Duodenal mucosa (tissue), 2 donors: ENCODE data around the gene ADGRG1.

Source experiments
- H3K27ac ChIP-seq: one replicate; pipeline ENCODE4 v1.7.0; 2013; ENCODE audit warnings: low read depth, low read length
- H3K27me3 ChIP-seq, 2 donors: one replicate each; pipeline ENCODE4 v1.7.0; 2013; ENCODE audit warnings: low read length in 2 of 2, control low read depth in 1 of 2; ENCODE audit not compliant: insufficient read depth in 2 of 2, control insufficient read depth in 1 of 2
- H3K36me3 ChIP-seq, 2 donors: one replicate each; pipeline ENCODE4 v1.7.0; 2013; ENCODE audit warnings: low read length in 2 of 2, control low read depth in 1 of 2; ENCODE audit not compliant: insufficient read depth in 2 of 2, control insufficient read depth in 1 of 2
- H3K4me1 ChIP-seq, 2 donors: one replicate each; pipeline ENCODE4 v1.7.0; 2013; ENCODE audit warnings: low read length in 2 of 2, control low read depth in 1 of 2; ENCODE audit not compliant: insufficient read depth in 2 of 2, control insufficient read depth in 1 of 2
- H3K4me3 ChIP-seq, 2 donors: one replicate each; pipeline ENCODE4 v1.7.0; 2013; ENCODE audit warnings: low read length in 2 of 2, low read depth in 1 of 2
- H3K9ac ChIP-seq, 2 donors: one replicate each; pipeline ENCODE4 v1.7.0; 2013; ENCODE audit warnings: low read length in 2 of 2, low read depth in 1 of 2
- H3K9me3 ChIP-seq, 2 donors: one replicate each; pipeline ENCODE4 v1.7.0; 2013; ENCODE audit warnings: low read length in 2 of 2, control low read depth in 1 of 2; ENCODE audit not compliant: control insufficient read depth in 1 of 2

The ADGRG1 gene

DNA sequence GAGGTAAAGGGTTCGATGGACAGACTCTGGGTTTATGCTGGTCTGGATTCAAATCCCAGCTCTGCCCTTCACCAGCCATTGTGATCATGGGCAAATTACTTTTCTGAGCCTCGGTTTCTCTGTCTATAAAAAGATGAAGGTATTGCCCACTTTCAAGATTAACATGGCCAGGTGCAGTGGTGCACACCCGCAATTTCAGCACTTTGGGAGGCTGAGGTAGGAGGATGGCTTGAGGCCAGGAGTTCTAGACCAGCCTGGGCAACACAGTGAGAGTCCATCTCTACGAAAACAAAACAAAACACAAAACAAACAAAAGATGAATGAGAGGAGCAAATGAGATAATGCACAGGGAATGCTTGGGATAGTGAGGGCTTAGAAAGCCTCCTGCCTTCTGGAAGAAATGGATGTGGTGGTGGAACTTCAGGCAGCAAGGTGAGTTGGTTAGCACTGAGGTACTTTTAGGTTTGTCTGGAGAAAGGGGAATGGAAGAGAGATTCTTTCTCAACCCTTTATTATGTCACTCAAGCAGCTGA is 48.2 kb downstream of the ADGRG1 start:
- no peak overlapping the region for H3K27ac ChIP-seq
- H3K27me3 ChIP-seq = no peaks in the 10 kb centered on the region
- H3K4me1 ChIP-seq = no peaks in the 10 kb centered on the region
- no peak overlapping the region for H3K9ac ChIP-seq
- no peaks in the 10 kb centered on the region for H3K9me3 ChIP-seq
- no peaks in the 10 kb centered on the region for H3K36me3 ChIP-seq
- H3K4me3 ChIP-seq = no peak overlapping the region

DNA sequence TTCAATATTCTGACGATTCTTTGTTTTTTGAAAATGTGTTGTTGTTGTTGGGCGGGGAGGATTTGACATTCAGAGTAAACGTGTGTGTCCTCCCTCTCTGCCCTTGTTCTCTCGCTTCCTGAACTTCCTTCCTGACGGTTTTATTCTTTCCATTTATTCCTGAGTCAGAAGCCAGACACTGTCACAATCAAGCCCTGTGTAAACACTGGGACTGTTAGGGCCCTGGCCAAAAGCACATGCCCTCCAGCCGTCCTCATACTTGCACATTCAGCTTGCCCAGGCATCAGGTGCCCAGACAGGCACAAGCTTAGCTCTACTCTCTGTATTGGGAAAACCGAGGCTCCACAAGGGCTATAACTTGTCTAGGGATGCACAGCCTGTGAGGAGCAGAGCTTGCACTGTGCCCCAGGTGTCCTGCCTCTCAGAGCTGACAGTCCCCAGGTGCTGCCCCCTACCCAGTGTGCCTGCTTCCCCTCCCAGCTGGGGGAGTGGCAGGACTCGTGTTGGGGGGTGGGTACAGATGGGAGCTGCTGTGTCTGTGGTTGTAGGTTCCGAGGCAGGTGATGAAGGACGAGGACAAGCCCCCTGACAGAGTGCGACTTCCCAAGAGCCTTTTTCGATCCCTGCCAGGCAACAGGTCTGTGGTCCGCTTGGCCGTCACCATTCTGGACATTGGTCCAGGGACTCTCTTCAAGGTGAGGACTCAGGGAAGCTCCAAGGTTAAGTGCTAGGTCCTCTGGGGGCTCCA is 49.4 kb downstream of the ADGRG1 start:
- no peak overlapping the region for H3K4me3 ChIP-seq
- no peaks in the 10 kb centered on the region for H3K27me3 ChIP-seq
- H3K9ac ChIP-seq = no peak overlapping the region
- no peaks in the 10 kb centered on the region for H3K4me1 ChIP-seq
- no peaks in the 10 kb centered on the region for H3K9me3 ChIP-seq
- no peaks in the 10 kb centered on the region for H3K36me3 ChIP-seq
- H3K27ac ChIP-seq = no peak overlapping the region

DNA sequence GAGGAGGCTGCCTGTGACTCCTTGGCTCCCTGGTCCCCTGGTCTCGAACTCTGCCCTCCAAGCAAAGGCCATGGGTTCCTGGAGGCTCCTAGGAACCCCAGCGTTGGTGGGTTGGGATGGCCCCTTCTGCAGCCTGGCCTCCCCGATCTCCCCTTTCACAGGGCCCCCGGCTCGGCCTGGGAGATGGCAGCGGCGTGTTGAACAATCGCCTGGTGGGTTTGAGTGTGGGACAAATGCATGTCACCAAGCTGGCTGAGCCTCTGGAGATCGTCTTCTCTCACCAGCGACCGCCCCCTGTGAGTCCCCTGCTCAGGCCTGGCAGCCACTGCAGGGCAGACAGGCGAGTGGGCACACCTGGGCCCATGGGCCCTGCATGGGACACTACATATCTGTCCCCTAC is 50.6 kb downstream of the ADGRG1 start:
- Histone ChIP-seq H3K27ac (no peak overlapping the region), H3K9me3 (no peaks in the 10 kb centered on the region), H3K36me3 (no peaks in the 10 kb centered on the region), H3K27me3 (no peaks in the 10 kb centered on the region), H3K9ac (no peak overlapping the region), H3K4me3 (no peak overlapping the region), H3K4me1 (no peaks in the 10 kb centered on the region)

DNA sequence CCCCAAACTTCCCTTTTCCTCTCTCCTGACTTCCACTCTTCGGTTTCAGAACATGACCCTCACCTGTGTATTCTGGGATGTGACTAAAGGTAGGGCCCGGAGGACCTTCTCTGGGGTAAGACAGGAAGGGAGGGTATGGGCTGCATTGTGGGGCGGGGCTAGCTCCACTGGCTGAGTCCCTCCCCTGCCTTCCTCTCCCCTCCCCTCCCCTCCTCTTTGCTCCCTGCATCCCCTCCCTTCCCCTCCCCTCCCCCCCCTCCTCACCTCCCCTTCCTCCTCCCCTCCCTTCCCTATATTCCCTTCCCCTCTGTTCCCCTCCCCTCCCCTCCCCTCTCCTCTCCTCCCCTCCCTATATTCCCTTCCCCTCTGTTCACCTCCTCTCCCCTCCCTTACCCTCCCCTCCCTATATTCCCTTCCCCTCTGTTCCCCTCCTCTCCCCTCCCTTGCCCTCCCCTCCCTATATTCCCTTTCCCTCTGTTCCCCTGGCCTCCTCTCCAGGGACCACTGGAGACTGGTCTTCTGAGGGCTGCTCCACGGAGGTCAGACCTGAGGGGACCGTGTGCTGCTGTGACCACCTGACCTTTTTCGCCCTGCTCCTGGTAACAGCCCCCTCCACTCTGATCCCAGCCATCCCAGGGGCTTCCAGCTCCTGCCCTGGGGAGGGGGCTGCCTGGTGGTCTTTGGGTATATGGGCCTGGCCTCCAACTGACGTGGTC is 51.5 kb downstream of the ADGRG1 start:
- Histone ChIP-seq H3K36me3 (no peaks in the 10 kb centered on the region), H3K27me3 (no peaks in the 10 kb centered on the region), H3K27ac (no peak overlapping the region), H3K9me3 (no peaks in the 10 kb centered on the region), H3K4me1 (no peaks in the 10 kb centered on the region), H3K4me3 (no peak overlapping the region), H3K9ac (no peak overlapping the region)

DNA sequence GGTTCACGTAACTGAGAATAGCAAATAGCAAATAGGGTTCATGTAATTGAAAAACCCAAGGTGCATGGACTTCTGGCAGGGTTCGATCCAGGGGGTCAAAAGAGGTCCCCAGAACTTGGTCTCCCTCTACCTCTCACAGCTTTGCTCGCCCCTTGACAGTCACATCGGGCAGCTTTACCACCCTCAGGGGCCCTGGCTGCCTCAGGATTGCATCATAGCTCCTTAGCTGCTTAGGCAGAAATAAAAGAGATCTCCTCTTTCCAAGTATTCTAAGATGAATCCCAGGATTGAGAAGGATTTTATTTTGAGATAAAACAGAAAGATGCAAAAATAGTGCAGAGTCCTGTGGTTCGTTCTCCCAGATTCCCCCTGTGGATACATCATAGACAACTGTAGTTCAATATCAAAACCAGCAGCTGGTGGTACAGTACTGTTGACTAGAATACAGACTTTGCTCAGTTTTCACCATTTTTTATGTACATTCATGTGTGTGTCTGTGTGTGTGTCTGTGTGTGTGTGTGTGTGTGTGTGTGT is 52.5 kb downstream of the ADGRG1 start:
- no peaks in the 10 kb centered on the region for H3K4me1 ChIP-seq

DNA sequence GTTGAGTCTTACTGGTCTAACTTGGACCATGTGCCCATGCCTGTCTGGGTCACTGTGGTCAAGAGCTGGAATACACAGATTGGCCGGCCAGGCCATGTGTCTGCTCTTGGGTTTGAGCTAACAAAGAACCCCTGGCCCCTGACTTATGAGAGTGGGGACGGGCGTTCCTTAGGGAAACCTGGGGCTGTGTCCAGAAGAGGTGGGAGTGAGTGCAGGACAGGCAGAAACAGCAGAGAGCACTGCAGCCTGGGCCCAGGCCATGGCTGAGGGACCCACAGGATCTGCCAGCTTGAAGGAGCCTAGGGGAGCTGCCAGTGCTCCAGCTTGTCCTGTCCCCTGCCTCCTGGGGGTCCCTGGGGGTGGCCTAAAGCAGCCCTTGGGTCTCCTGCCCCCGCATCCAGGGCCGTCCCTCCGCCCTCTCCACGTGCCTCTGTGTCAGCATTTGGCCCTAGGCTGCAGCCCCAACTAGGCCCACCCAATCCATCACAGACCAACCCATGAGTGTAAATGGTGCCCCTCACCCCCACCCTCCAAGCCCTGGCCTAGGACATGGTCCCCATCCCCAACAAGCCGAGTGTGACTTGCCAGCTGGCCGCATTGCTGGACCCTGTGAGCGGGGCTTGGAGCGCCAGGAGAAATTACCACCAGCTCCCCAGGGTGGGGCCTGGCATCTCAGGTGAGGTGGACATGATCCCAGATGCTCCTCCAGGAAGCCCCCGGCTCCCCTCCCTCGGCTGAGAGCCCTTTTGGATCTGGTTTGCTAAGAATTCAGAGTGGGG is 53.7 kb downstream of the ADGRG1 start:
- no peak overlapping the region for H3K9ac ChIP-seq
- no peaks in the 10 kb centered on the region for H3K27me3 ChIP-seq
- no peaks in the 10 kb centered on the region for H3K36me3 ChIP-seq
- H3K4me3 ChIP-seq = no peak overlapping the region
- H3K9me3 ChIP-seq = no peaks in the 10 kb centered on the region
- H3K27ac ChIP-seq = no peak overlapping the region
- no peaks in the 10 kb centered on the region for H3K4me1 ChIP-seq

More for the DNA sequence above, 52.5 kb downstream of the ADGRG1 start:
- Histone ChIP-seq H3K27ac (no peak overlapping the region), H3K4me3 (no peak overlapping the region), H3K36me3 (no peaks in the 10 kb centered on the region), H3K9ac (no peak overlapping the region), H3K27me3 (no peaks in the 10 kb centered on the region), H3K9me3 (no peaks in the 10 kb centered on the region)

DNA sequence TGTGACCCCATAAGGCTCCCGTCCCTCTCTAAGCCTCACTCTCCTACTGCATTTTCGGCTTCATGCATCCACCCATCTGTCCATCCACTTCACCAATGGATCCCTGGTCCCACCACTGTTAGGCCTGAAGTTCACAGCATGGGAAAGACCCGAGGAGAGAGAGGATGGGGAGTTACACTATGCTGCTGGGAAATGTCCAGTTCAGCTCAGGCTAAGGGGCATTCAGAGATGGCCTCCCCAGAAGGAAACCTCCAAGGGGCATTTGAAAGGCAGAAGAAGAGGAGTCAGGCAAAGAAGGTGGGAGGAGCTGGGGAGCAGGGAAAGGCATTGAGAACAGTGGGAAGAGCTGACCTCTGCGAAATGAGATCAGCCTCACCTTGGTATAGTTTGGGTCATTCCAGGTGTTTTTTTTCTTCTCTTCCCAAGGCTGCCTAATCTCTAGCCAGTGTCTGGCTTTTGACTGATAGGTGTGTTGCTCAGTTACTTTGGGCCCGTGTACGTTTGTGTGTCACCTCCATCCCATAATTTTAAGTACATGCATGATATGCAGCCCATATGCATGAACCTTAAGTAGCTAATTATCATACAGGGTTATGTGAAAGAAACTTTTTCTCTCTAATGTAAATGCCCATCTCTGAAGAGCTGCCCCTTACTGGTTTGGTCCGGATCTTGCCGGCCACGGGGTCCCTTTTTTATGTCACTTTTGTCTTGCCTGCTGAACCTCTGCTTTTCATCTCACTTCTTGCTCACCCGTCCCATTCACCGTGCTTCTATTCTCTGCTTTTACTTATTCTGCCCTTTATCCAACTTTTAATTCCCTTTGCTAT is 54.6 kb downstream of the ADGRG1 start:
- Histone ChIP-seq H3K36me3 (no peaks in the 10 kb centered on the region), H3K27ac (no peak overlapping the region), H3K4me1 (no peaks in the 10 kb centered on the region), H3K9ac (no peak overlapping the region), H3K4me3 (no peak overlapping the region), H3K27me3 (no peaks in the 10 kb centered on the region), H3K9me3 (no peaks in the 10 kb centered on the region)

DNA sequence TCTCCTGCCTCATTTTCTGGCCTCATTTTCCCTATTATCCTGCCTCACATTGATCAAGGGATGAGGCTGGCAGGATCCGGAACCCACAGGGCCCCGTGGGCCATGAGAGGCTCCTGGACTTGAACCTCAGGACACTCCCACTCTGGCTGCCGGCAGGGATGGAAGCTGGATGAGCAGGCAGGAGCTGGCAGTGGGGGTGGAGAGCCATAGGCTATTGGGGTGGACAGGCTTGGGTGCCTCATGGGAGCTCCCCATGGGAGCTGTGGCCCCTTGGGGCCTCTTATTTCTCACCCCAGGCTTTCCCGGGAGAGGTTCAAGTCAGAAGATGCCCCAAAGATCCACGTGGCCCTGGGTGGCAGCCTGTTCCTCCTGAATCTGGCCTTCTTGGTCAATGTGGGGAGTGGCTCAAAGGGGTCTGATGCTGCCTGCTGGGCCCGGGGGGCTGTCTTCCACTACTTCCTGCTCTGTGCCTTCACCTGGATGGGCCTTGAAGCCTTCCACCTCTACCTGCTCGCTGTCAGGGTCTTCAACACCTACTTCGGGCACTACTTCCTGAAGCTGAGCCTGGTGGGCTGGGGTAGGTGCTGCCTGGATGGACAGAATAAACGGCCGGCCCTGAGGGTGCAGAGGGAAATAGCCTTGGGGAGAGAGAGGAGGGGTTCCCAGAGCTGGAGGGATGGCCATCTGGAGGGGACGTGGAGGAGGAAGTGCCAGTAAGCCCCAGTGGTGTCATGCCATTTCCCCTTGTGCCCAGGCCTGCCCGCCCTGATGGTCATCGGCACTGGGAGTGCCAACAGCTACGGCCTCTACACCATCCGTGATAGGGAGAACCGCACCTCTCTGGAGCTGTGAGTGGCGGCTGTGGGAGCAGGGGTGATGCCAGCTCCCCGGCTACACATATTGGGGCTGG is 55.5 kb downstream of the ADGRG1 start:
- no peaks in the 10 kb centered on the region for H3K4me1 ChIP-seq
- H3K4me3 ChIP-seq = no peak overlapping the region
- H3K27me3 ChIP-seq = no peaks in the 10 kb centered on the region
- no peaks in the 10 kb centered on the region for H3K36me3 ChIP-seq
- no peaks in the 10 kb centered on the region for H3K9me3 ChIP-seq
- H3K9ac ChIP-seq = no peak overlapping the region
- no peak overlapping the region for H3K27ac ChIP-seq
